OCI-LY1 (cell line): Measurements from ENCODE around the gene SALL3.

Experiments
- H2AFZ ChIP-seq: fragments of 200-600 bp; sonication (generic), shearing (Covaris generic); 2 replicates; pipeline ENCODE4 v1.6.0; 2014; ENCODE audit warnings: antibody characterized with exemption, mild to moderate bottlenecking, low read length
- H3F3A ChIP-seq: fragments of 200-600 bp; sonication (generic), shearing (Covaris generic); 2 replicates; pipeline ENCODE4 v1.6.0; 2014; ENCODE audit warnings: mild to moderate bottlenecking, antibody characterized with exemption, low read length, moderate library complexity; ENCODE audit not compliant: insufficient read depth
- H3K27ac ChIP-seq: fragments of 200-600 bp; sonication (generic); 2 replicates; pipeline ENCODE4 v1.5.1; 2014; ENCODE audit warnings: low read length, mixed run types, mild to moderate bottlenecking, low read depth; ENCODE audit not compliant: poor library complexity, severe bottlenecking
- H3K27me3 ChIP-seq: fragments of 200-600 bp; sonication (generic); 2 replicates; pipeline ENCODE4 v1.6.0; 2014; ENCODE audit warnings: antibody characterized with exemption, mild to moderate bottlenecking, low read length, moderate library complexity; ENCODE audit not compliant: insufficient read depth
- H3K36me3 ChIP-seq: fragments of 200-600 bp; sonication (generic); 2 replicates; pipeline ENCODE4 v1.6.1; 2014; ENCODE audit warnings: mild to moderate bottlenecking, antibody characterized with exemption, low read length, moderate library complexity, mixed read lengths; ENCODE audit not compliant: insufficient read depth
- H3K4me1 ChIP-seq: fragments of 200-600 bp; sonication (generic); 2 replicates; pipeline ENCODE4 v1.5.1; 2014; ENCODE audit warnings: mild to moderate bottlenecking, low read length, moderate library complexity; ENCODE audit not compliant: insufficient read depth, severe bottlenecking
- H3K4me2 ChIP-seq: fragments of 200-600 bp; sonication (generic), shearing (Covaris generic); 2 replicates; pipeline ENCODE4 v1.6.1; 2014; ENCODE audit warnings: low read length
- H3K4me3 ChIP-seq: fragments of 200-600 bp; sonication (generic); 2 replicates; pipeline ENCODE4 v1.5.1; 2014; ENCODE audit warnings: low read length, low read depth, mild to moderate bottlenecking, mixed read lengths; ENCODE audit not compliant: poor library complexity, severe bottlenecking
- H3K79me2 ChIP-seq: fragments of 200-600 bp; shearing (Covaris generic); 2 replicates; pipeline ENCODE4 v1.6.1; 2016; ENCODE audit warnings: mixed run types, low read length, mixed read lengths; ENCODE audit not compliant: insufficient read depth
- H3K9ac ChIP-seq: fragments of 200-600 bp; sonication (generic), shearing (Covaris generic); 2 replicates; pipeline ENCODE4 v1.6.1; 2014; ENCODE audit warnings: mild to moderate bottlenecking, low read length, mixed read lengths
- H3K9me2 ChIP-seq: fragments of 200-600 bp; sonication (generic), shearing (Covaris generic); 2 replicates; pipeline ENCODE4 v1.6.1; 2014; ENCODE audit warnings: low read depth, mild to moderate bottlenecking, low read length, mixed read lengths
- H3K9me3 ChIP-seq: fragments of 200-600 bp; shearing (Covaris generic); 2 replicates; pipeline ENCODE4 v1.6.1; 2014; ENCODE audit warnings: low read length, mixed read lengths
- H4K20me1 ChIP-seq: fragments of 200-600 bp; sonication (generic), shearing (Covaris generic); 2 replicates; pipeline ENCODE4 v1.6.0; 2016; ENCODE audit warnings: mild to moderate bottlenecking, low read length; ENCODE audit not compliant: insufficient read depth
- CTCF ChIP-seq: fragments of 200-600 bp; sonication (generic), shearing (Covaris generic); IDR thresholded peaks from 2 replicates; pipeline ENCODE4 v1.5.1; 2017; ENCODE audit warnings: mild to moderate bottlenecking, antibody characterized with exemption, low read length, moderate library complexity, mixed read lengths
- EZH2 ChIP-seq: fragments of 200-600 bp; sonication (generic), shearing (Covaris generic); IDR thresholded peaks from 2 replicates; pipeline ENCODE4 v1.8.0; 2017; ENCODE audit warnings: borderline replicate concordance, mixed run types, mild to moderate bottlenecking, antibody characterized with exemption, low read length, moderate library complexity, mixed read lengths

The SALL3 gene

GRCh38 chr18:79022603-79023002 lies 43.0 kb downstream of the SALL3 start:
- Histone ChIP-seq H3K36me3 (no peaks in the 10 kb centered on the region; the same call in 1 of the 2 replicates), H3K4me1 (no peaks in the 10 kb centered on the region), H3K27ac (no peak overlapping the region), H3F3A (no peaks in the 10 kb centered on the region), H3K4me2 (no peak overlapping the region), H4K20me1 (no peaks in the 10 kb centered on the region), H3K79me2 (no peaks in the 10 kb centered on the region), H2AFZ (no peak overlapping the region), H3K4me3 (no peak overlapping the region), H3K9ac (no peak overlapping the region), H3K27me3 (peaks cover 12% of the 10 kb centered on the region; the same call in 1 of the 2 replicates), H3K9me3 (no peaks in the 10 kb centered on the region; the same call in 1 of the 2 replicates), H3K9me2 (no peaks in the 10 kb centered on the region)
- TF ChIP-seq CTCF, result no peak
- TF ChIP-seq EZH2, result no peak

- H3K4me2 ChIP-seq, result no peak overlapping the region
- H3K27ac ChIP-seq, result no peak overlapping the region
- no peaks in the 10 kb centered on the region; the same call in 1 of the 2 replicates for H3K36me3 ChIP-seq
These were observed 46.9 kb downstream of the SALL3 start for GRCh38 chr18:79026491-79026890.

GRCh38 chr18:79030680-79031079 lies 51.1 kb downstream of the SALL3 start:
- 0 out of 2 replicates have a peak, but pooled peaks cover 4% of the 10 kb centered on the region for H3K9me3 ChIP-seq
- H3K4me3 ChIP-seq, result no peak overlapping the region
- TF ChIP-seq CTCF (no peak), EZH2 (no peak)
- H3F3A ChIP-seq, result no peaks in the 10 kb centered on the region
- H3K4me2 ChIP-seq, result no peak overlapping the region
- no peaks in the 10 kb centered on the region for H3K4me1 ChIP-seq
- H3K9me2 ChIP-seq, result no peaks in the 10 kb centered on the region
- H2AFZ ChIP-seq, result no peak overlapping the region
- H3K36me3 ChIP-seq, result no peaks in the 10 kb centered on the region
- H3K27me3 ChIP-seq, result no peaks in the 10 kb centered on the region
- no peaks in the 10 kb centered on the region for H3K79me2 ChIP-seq
- H3K27ac ChIP-seq, result no peak overlapping the region
- no peak overlapping the region for H3K9ac ChIP-seq
- H4K20me1 ChIP-seq, result no peaks in the 10 kb centered on the region

More at GRCh38 chr18:79026491-79026890, 46.9 kb downstream of the SALL3 start:
- H3K27me3 ChIP-seq, result peaks cover 11% of the 10 kb centered on the region; the same call in 1 of the 2 replicates
- H3F3A ChIP-seq, result no peaks in the 10 kb centered on the region
- TF ChIP-seq EZH2 (no peak), CTCF (peak; percentile 13; the same call in 1 of the 2 replicates)
- H3K9me3 ChIP-seq, result peaks cover 4% of the 10 kb centered on the region; the same call in 1 of the 2 replicates
- no peaks in the 10 kb centered on the region for H3K79me2 ChIP-seq
- no peaks in the 10 kb centered on the region for H3K9me2 ChIP-seq
- H3K4me3 ChIP-seq, result no peak overlapping the region
- H4K20me1 ChIP-seq, result no peaks in the 10 kb centered on the region
- H2AFZ ChIP-seq, result no peak overlapping the region
- H3K9ac ChIP-seq, result no peak overlapping the region
- H3K4me1 ChIP-seq, result no peaks in the 10 kb centered on the region
